ENCODE results near the gene PHAF1.

Gene PHAF1

GRCh38 chr16:67182288-67182687 is 72.5 kb downstream of the PHAF1 start:
- H3K4me3 ChIP-seq (ENCODE audit: extremely low read depth, insufficient read depth, low read length, poor library complexity, severe bottlenecking): peak overlapping the region; percentile 61
- H3K36me3 ChIP-seq (ENCODE audit: control insufficient read depth, insufficient read depth, low read length): peaks cover 19% of the 10 kb centered on the region
- peaks cover 21% of the 10 kb centered on the region for H3K4me1 ChIP-seq (ENCODE audit: control insufficient read depth, insufficient read depth, low read length, poor library complexity, severe bottlenecking)
- WGBS, 2 experiments (ENCODE audit: insufficient coverage in 2 of 2): 86 to 93% methylated on average over 2 of the region's 2 CpGs
- H3K9me3 ChIP-seq (ENCODE audit: control insufficient read depth, low read length): no peaks in the 10 kb centered on the region
- no peak overlapping the region for H3K27ac ChIP-seq (ENCODE audit: low read depth, low read length, severe bottlenecking)

- H3K36me3 ChIP-seq (ENCODE audit: control insufficient read depth, insufficient read depth, low read length): peaks cover 19% of the 10 kb centered on the region
- peak overlapping the region; percentile 61 for H3K4me3 ChIP-seq (ENCODE audit: extremely low read depth, insufficient read depth, low read length, poor library complexity, severe bottlenecking)
- H3K27ac ChIP-seq (ENCODE audit: low read depth, low read length, severe bottlenecking): peak overlapping the region; percentile 98
- H3K9me3 ChIP-seq (ENCODE audit: control insufficient read depth, low read length): no peaks in the 10 kb centered on the region
- H3K4me1 ChIP-seq (ENCODE audit: control insufficient read depth, insufficient read depth, low read length, poor library complexity, severe bottlenecking): peaks cover 25% of the 10 kb centered on the region
- WGBS, 2 experiments (ENCODE audit: insufficient coverage in 2 of 2): 11 to 18% methylated on average over 8 to 9 of the region's 11 CpGs
Measured at GRCh38 chr16:67183284-67183626, 73.5 kb downstream of the PHAF1 start.

- WGBS, 2 experiments (ENCODE audit: insufficient coverage in 2 of 2): 0 to 1% methylated on average over 52 to 71 of the region's 77 CpGs
- peak within 1 kb of the TSS; percentile 98 for H3K27ac ChIP-seq (ENCODE audit: low read depth, low read length, severe bottlenecking)
Measured at GRCh38 chr16:67183627-67184452, 74.1 kb downstream of the PHAF1 start, which contains the start of gene MATCAP1. Gene MATCAP1, minus strand, starts transcription at chr16:67183963. Its CDS starts 3,353 bp downstream, at chr16:67180610.

GRCh38 chr16:67184453-67184994 is 74.8 kb downstream of the PHAF1 start:
- whole genome bisulfite sequencing, 2 experiments (ENCODE audit: insufficient coverage in 2 of 2): 14 to 15% methylated on average over 51 to 59 of the region's 59 CpGs
- H3K9me3 ChIP-seq (ENCODE audit: control insufficient read depth, low read length): no peaks in the 10 kb centered on the region
- H3K36me3 ChIP-seq (ENCODE audit: control insufficient read depth, insufficient read depth, low read length): peaks cover 16% of the 10 kb centered on the region
- H3K4me3 ChIP-seq (ENCODE audit: extremely low read depth, insufficient read depth, low read length, poor library complexity, severe bottlenecking): peak overlapping the region; percentile 61
- H3K27ac ChIP-seq (ENCODE audit: low read depth, low read length, severe bottlenecking): no peak overlapping the region
- H3K4me1 ChIP-seq (ENCODE audit: control insufficient read depth, insufficient read depth, low read length, poor library complexity, severe bottlenecking): peaks cover 25% of the 10 kb centered on the region

More at GRCh38 chr16:67183627-67184452, 74.1 kb downstream of the PHAF1 start, which contains the start of gene MATCAP1:
- peaks cover 25% of the 10 kb centered on the region for H3K4me1 ChIP-seq (ENCODE audit: control insufficient read depth, insufficient read depth, low read length, poor library complexity, severe bottlenecking)
- no peaks in the 10 kb centered on the region for H3K9me3 ChIP-seq (ENCODE audit: control insufficient read depth, low read length)
- peaks cover 19% of the 10 kb centered on the region for H3K36me3 ChIP-seq (ENCODE audit: control insufficient read depth, insufficient read depth, low read length)
- peak within 1 kb of the TSS; percentile 61 for H3K4me3 ChIP-seq (ENCODE audit: extremely low read depth, insufficient read depth, low read length, poor library complexity, severe bottlenecking)

- Histone ChIP-seq H3K4me1 (ENCODE audit: control insufficient read depth, insufficient read depth, low read length, poor library complexity, severe bottlenecking) (peaks cover 25% of the 10 kb centered on the region), H3K4me3 (ENCODE audit: extremely low read depth, insufficient read depth, low read length, poor library complexity, severe bottlenecking) (peak overlapping the region; percentile 61), H3K36me3 (ENCODE audit: control insufficient read depth, insufficient read depth, low read length) (peaks cover 10% of the 10 kb centered on the region), H3K27ac (ENCODE audit: low read depth, low read length, severe bottlenecking) (no peak overlapping the region), H3K9me3 (ENCODE audit: control insufficient read depth, low read length) (no peaks in the 10 kb centered on the region)
- WGBS, 2 experiments (ENCODE audit: insufficient coverage in 2 of 2): 22 to 24% methylated on average over 43 of the region's 43 CpGs
Measured at GRCh38 chr16:67184995-67185650, 75.4 kb downstream of the PHAF1 start.

GRCh38 chr16:67185651-67186134 is 76.0 kb downstream of the PHAF1 start:
- Histone ChIP-seq H3K4me3 (ENCODE audit: extremely low read depth, insufficient read depth, low read length, poor library complexity, severe bottlenecking) (no peak overlapping the region), H3K36me3 (ENCODE audit: control insufficient read depth, insufficient read depth, low read length) (peaks cover 4% of the 10 kb centered on the region), H3K27ac (ENCODE audit: low read depth, low read length, severe bottlenecking) (no peak overlapping the region), H3K9me3 (ENCODE audit: control insufficient read depth, low read length) (no peaks in the 10 kb centered on the region), H3K4me1 (ENCODE audit: control insufficient read depth, insufficient read depth, low read length, poor library complexity, severe bottlenecking) (peaks cover 30% of the 10 kb centered on the region)
- WGBS, 2 experiments (ENCODE audit: insufficient coverage in 2 of 2): 19 to 20% methylated on average over 9 to 10 of the region's 12 CpGs

GRCh38 chr16:67186550-67186950 is 76.8 kb downstream of the PHAF1 start:
- Histone ChIP-seq H3K4me3 (ENCODE audit: extremely low read depth, insufficient read depth, low read length, poor library complexity, severe bottlenecking) (no peak overlapping the region), H3K27ac (ENCODE audit: low read depth, low read length, severe bottlenecking) (no peak overlapping the region), H3K9me3 (ENCODE audit: control insufficient read depth, low read length) (no peaks in the 10 kb centered on the region), H3K4me1 (ENCODE audit: control insufficient read depth, insufficient read depth, low read length, poor library complexity, severe bottlenecking) (peaks cover 36% of the 10 kb centered on the region), H3K36me3 (ENCODE audit: control insufficient read depth, insufficient read depth, low read length) (no peaks in the 10 kb centered on the region)
- 32 to 57% methylated on average over 2 of the region's 5 CpGs for WGBS, 2 experiments (ENCODE audit: insufficient coverage in 2 of 2)

- H3K27ac ChIP-seq (ENCODE audit: low read depth, low read length, severe bottlenecking): no peak overlapping the region
- H3K36me3 ChIP-seq (ENCODE audit: control insufficient read depth, insufficient read depth, low read length): no peaks in the 10 kb centered on the region
- no peak overlapping the region for H3K4me3 ChIP-seq (ENCODE audit: extremely low read depth, insufficient read depth, low read length, poor library complexity, severe bottlenecking)
- H3K9me3 ChIP-seq (ENCODE audit: control insufficient read depth, low read length): no peaks in the 10 kb centered on the region
- peaks cover 37% of the 10 kb centered on the region for H3K4me1 ChIP-seq (ENCODE audit: control insufficient read depth, insufficient read depth, low read length, poor library complexity, severe bottlenecking)
- WGBS, 2 experiments (ENCODE audit: insufficient coverage in 2 of 2): 92 to 94% methylated on average over 23 to 26 of the region's 26 CpGs
Measured at GRCh38 chr16:67187175-67187890, 77.6 kb downstream of the PHAF1 start.

GRCh38 chr16:67188323-67188722 is 78.6 kb downstream of the PHAF1 start:
- Histone ChIP-seq H3K9me3 (ENCODE audit: control insufficient read depth, low read length) (no peaks in the 10 kb centered on the region), H3K4me3 (ENCODE audit: extremely low read depth, insufficient read depth, low read length, poor library complexity, severe bottlenecking) (no peak overlapping the region), H3K4me1 (ENCODE audit: control insufficient read depth, insufficient read depth, low read length, poor library complexity, severe bottlenecking) (peaks cover 37% of the 10 kb centered on the region), H3K36me3 (ENCODE audit: control insufficient read depth, insufficient read depth, low read length) (peaks cover 5% of the 10 kb centered on the region), H3K27ac (ENCODE audit: low read depth, low read length, severe bottlenecking) (no peak overlapping the region)
- 77 to 92% methylated on average over 3 to 4 of the region's 4 CpGs for WGBS, 2 experiments (ENCODE audit: insufficient coverage in 2 of 2)

- H3K4me3 ChIP-seq (ENCODE audit: extremely low read depth, insufficient read depth, low read length, poor library complexity, severe bottlenecking): no peak overlapping the region
- H3K4me1 ChIP-seq (ENCODE audit: control insufficient read depth, insufficient read depth, low read length, poor library complexity, severe bottlenecking): peaks cover 41% of the 10 kb centered on the region
- H3K36me3 ChIP-seq (ENCODE audit: control insufficient read depth, insufficient read depth, low read length): peaks cover 9% of the 10 kb centered on the region
- 95 to 96% methylated on average over 12 to 14 of the region's 15 CpGs for WGBS, 2 experiments (ENCODE audit: insufficient coverage in 2 of 2)
- H3K27ac ChIP-seq (ENCODE audit: low read depth, low read length, severe bottlenecking): no peak overlapping the region
- H3K9me3 ChIP-seq (ENCODE audit: control insufficient read depth, low read length): no peaks in the 10 kb centered on the region
Measured at GRCh38 chr16:67188798-67189197, 79.1 kb downstream of the PHAF1 start.
